Measurements from ENCODE around the gene SPINK8. TPM values are rescaled to one million over a fixed set of nuclear protein-coding genes. Genes with fewer than 3 reads are reported as not detected.

The SPINK8 gene
- not detected for total RNA-seq

DNA sequence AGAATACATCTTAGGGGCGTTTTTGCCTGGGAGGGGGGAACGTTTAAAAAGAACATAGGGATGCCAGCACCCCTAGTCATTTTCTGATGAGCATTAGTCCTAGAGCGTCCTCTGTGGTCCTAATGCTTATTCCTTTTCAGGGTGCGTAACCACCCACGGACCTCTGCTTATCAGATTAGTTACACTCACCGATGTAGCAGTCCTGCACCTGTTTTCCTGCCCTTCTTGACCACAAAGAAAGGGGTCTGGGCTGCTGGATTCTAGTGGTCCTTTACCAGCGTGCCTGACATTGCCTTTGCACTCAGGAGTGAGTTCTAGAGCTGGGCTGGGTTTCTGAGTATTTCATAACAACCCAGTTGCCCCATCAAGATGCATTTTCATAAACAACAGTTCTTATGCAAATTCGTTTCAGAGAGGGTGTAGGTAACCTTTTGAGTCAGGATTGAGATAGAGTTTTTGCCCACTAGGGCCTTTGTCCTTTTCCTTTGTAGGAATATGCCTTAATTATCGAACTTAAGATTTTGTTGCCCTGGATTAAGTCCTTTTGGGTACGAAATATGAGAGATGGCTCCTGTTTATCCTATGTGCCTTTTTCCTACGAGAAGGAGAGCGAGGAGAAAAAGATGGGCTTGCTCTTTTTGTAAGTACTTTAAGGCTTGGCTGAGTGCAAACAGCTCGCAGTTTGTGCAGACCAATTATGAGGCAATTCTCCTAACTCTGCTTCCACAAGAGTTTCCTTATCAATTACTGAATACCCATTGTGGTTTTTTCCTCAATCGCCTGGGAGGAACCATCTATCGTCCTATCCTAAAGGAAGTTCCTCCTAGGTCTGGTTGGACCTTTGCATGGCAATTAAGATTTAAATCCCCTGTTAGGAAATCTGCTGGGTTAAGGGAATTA lies at the start of gene SPINK8:
TSS of gene SPINK8 (minus strand) at position 316 of the 900 bp plus-strand sequence. CDS start 5,320 bp downstream, outside the sequence.

DNA sequence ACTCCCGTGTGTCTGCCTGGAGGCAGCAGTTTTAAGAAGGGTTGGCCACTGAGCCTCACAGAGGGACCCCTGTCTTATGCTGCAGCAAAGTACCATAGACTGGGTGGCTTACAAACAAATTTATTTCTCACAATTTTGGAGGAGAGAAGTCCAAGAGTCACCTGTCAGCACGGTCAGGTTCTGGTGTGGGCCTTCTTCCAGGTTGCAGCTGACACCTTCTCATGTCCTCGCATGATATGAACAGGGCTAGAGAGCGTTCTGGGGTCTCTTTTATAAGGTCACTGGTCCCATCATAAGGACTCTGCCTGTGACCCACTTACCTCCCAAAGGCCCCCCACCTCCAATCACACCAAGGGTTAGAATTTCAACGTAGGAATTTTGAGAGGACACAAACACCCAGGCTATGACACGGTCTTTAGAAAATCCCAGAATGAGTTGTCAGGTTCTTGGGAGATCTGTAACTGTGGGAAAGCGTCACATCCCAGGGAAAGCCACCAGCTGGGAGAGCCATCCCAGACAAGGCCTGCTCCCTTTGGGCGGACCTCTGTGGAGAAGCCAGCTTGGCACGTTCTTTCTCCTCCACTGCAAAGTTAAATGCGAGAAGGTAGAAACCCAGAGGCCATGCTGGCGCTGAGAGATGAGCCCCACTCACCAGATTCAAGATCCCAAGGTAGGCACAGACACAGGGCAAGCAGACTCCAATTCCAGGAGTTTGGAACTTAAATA lies 38.4 kb upstream of the SPINK8 start, which contains the start of gene FBXW12:
TSS of gene FBXW12 (plus strand) at position 569 of the 726 bp plus-strand sequence. CDS start 549 bp downstream, outside the sequence.

DNA sequence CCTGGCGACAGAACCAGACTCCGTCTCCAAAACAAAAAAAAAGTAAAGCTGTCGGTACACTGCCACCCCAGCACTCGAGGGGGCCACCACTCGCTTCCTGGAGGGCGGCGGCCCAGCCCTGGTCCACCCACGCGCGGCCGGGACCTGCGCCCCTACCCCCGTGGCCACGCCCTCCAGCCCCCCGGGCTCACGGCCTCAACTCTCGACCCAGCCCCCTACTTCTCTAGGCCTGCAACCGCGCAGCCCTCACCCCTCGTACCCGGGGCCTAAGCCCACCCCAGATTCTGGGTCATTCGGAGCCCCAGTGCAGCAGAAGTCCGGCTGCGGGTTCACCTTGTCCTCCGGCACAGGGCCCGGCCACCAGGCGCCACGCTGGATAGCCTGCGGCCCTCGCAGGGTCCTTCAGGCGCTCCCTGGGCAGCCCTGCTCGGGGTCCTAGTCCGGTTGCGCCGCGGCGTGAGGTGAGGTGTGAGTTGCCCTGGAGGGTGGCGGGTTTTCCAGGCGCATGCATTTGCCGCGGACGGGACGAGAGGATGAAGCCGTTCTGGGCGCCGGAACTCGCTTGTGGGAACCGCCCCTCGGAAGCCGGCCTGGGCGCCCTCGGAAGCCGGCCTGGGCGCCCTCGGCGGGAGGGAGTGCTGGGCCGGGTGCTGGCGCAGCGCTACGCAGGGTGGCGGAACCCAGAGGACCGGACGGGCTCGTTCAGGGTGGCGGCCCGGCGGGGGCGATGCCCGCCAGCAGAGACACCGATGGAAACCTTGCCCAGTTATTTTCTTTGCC lies 32.3 kb downstream of the SPINK8 start, which contains the start of gene NME6:
TSS of gene NME6 (minus strand) at position 348 of the 780 bp plus-strand sequence.

Small RNA genes within 50 kb of the gene (microRNA-seq; reads per million reads assigned to microRNA genes)
- gene MIR2115 (ENCODE audit: borderline microRNAs expressed, borderline replicate concordance): not detected

Other genes with a start within 250 kb of the SPINK8 start
- gene CDC25A, start 145.2 kb downstream of the SPINK8 start, total RNA-seq: 10 to 100 TPM; 15.8 to 16.3 TPM
- gene CAMP, start 110.2 kb downstream of the SPINK8 start, total RNA-seq: not detected
- 10 to 100 TPM; 44.5 to 48.6 TPM for gene ZNF589, start 92.6 kb downstream of the SPINK8 start, total RNA-seq
- gene NME6, start 32.3 kb downstream of the SPINK8 start, total RNA-seq: 10 to 100 TPM; 32.0 to 34.8 TPM
- gene FBXW12, start 38.6 kb upstream of the SPINK8 start, total RNA-seq: not detected
- 1 to 10 TPM; 2.1 to 2.6 TPM for gene PLXNB1, start 96.4 kb upstream of the SPINK8 start, total RNA-seq
- gene CCDC51, start 106.5 kb upstream of the SPINK8 start, total RNA-seq: 10 to 100 TPM; 11.7 to 11.8 TPM
- 100 to 1,000 TPM; 293 to 318 TPM for gene TMA7, start 106.6 kb upstream of the SPINK8 start, total RNA-seq
- gene ATRIP, start 113.1 kb upstream of the SPINK8 start, total RNA-seq: 10 to 100 TPM; 13.5 to 14.9 TPM
- 100 to 1,000 TPM; 142 to 151 TPM for gene SHISA5, start 170.5 kb upstream of the SPINK8 start, total RNA-seq
- 10 to 100 TPM; 33.7 to 38.4 TPM for gene PFKFB4, start 223.1 kb upstream of the SPINK8 start, total RNA-seq
- gene UCN2, start 230.1 kb upstream of the SPINK8 start, total RNA-seq: not detected